Measurements from ENCODE around the gene KCNJ16.

Gene KCNJ16

DNA sequence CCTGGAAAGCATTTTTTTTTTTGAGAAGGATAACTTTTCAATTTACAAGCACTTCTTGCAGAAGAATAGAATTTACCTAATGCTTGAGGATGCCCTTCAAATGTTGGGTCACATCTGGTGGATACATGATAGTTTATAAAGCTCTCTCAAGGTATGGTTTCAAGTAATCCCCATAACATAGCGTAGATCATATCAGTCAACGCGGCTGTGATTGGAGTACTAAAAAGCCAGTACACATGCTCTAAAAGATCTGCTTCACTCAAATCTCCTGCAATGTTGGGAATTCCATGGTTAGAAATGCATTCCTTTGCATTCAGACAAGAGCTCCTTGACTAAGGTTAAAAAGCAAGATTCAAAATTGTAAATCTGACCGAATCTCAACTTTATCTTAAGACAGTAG, 3.9 kb upstream of the KCNJ16 start:
- TF ChIP-seq, protein P1, sequence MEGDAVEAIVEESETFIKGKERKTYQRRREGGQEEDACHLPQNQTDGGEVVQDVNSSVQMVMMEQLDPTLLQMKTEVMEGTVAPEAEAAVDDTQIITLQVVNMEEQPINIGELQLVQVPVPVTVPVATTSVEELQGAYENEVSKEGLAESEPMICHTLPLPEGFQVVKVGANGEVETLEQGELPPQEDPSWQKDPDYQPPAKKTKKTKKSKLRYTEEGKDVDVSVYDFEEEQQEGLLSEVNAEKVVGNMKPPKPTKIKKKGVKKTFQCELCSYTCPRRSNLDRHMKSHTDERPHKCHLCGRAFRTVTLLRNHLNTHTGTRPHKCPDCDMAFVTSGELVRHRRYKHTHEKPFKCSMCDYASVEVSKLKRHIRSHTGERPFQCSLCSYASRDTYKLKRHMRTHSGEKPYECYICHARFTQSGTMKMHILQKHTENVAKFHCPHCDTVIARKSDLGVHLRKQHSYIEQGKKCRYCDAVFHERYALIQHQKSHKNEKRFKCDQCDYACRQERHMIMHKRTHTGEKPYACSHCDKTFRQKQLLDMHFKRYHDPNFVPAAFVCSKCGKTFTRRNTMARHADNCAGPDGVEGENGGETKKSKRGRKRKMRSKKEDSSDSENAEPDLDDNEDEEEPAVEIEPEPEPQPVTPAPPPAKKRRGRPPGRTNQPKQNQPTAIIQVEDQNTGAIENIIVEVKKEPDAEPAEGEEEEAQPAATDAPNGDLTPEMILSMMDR (IDR thresholded peaks at IDR 0.05) = no peak

DNA sequence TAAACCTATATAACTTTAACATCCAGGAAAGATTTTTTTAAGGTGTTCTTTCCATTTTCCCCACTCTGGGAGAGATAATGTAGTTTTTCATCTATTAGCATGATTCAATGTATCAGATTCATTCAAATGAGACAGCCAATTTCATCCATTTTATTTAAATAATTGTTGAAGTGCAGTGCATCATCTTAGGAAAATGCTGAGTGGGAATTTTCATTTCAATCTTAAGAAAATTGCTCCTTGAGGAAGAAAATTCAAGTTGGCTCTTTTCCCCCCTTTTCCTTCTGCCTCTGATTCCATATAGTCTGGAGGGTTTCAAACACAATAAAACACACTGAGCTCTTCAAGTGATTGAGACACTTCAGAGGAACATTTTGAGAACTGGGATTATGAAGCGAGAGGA, 3.4 kb upstream of the KCNJ16 start:
- TF ChIP-seq, protein P1 (IDR thresholded peaks at IDR 0.05) = no peak

DNA sequence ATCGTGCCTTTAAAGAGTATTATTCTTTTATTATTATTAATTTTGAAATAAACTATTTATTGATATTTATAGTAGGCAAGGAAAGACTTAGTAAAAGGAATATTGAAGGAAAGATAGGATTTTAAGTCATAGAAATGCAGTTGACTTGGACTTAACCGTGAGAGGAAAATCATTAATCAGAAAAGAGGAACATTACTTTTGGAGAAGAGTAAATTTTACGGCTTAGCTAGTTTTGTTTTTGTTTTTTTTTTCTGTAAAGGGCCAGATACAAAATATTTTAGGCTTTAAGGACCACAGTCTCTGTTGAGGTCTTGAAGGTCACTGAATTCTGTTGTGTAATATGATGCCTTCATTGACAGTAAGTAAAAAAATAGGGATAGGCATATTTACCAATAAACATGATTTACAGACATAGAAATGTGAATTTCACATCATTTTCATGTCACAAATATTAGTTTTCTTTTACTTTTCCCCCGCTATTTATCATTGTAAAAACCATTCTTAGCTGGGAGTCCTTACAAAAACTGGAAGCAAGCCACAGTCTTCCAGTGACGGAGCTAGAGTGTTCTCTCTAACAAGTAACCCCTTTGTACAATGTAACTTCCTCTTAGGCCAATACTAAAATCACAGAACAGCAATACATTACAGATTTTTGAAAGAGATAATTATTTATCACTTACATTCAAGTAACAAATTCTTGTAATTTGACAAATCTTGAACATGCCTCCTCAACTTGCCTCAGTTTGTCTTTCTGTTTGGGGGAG, 2.3 kb upstream of the KCNJ16 start:
- TF ChIP-seq, protein P1 (IDR thresholded peaks at IDR 0.05) = no peak

DNA sequence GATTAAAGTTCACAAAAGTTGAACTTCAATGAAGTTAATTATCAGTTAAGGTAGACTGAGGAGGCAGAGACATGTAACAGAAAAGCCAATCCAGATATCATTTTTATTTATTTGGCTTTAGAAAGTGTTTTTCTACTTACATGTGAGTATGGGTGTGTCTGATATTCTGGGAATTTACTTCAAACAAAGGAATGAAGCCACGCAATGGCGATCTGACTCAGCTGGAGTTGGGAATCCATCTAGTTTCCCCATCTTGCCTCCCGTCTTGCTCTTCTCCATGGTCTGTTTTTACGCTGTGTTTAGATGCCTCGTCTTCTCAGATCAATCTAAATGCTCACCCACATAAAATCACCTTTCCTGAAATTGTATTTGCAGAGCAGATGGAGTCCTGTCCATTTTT, 1.7 kb upstream of the KCNJ16 start:
- TF ChIP-seq, protein P1 (IDR thresholded peaks at IDR 0.05) = no peak

DNA sequence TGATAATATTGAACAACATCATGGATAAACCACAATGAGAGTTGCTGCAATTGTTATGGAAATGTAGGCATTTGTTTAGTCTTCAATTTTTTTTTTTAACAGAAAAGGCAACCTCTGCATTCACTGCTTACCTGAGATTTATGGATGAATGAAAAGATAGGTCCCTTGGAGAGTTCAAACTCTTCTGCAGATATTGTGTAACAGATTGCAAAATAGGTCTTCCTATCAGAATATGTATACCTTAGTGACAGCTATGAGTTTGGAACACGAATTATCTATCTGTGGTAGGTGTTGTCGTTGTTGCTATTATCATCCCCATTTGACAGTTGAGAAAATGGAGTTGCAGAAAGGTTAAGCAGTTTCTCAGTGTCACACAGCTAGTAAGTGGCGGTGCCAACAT, 1.2 kb upstream of the KCNJ16 start:
- TF ChIP-seq, protein P1 (IDR thresholded peaks at IDR 0.05) = no peak

DNA sequence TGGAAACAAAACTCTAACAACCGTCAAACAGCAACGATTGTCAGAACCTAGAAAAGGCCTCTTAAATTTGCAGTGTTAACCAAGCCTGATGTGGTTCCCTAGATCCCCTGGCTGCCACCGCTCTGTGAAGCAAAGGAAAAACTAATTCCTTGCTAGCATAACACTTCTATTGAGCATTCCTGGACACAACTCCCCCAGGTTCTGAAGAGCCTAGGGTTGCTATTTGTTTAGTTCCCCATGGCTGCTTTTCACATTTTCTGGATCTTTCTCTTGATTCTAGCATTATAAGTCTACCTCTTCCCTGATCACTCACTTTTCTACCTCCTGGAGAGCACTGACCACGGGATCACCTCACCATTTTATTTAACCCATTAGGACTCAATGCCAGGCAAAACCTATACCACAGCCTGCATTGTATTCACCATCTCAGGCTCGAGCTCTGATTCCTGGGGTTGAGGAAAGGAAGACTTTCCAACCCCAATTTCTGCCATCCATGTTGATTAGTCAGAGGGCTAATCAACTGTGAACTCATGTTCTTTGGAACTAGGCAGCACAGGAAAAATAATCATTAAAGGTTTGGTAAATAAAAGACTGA, 692 bp upstream of the KCNJ16 start:
- TF ChIP-seq, protein P1 (IDR thresholded peaks at IDR 0.05) = no peak

DNA sequence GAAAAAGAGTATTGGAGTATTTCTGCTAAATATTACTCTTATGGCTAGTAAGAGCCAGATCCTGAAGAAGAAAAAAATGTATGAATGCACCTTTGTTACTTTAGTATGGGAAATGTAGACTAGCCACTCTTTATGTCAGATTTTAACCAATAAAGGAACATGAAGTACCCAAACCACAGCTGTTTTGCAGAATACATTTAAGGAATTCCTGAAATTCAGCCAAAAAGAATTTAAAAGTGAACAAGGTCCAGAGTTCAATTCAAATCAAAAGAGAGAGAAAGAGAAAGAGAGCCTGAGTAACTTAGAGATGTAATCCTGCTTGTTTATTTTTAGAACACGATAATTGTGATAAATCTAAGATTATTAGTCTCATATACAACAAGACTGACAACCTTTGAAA, 1.2 kb downstream of the KCNJ16 start:
- TF ChIP-seq, protein P1 (IDR thresholded peaks at IDR 0.05) = no peak

All from LNCAP (cell line).